CD4-positive, alpha-beta memory T cell (primary cell): Measurements from ENCODE around the gene RARA. TPM values are rescaled to one million over a fixed set of nuclear protein-coding genes. Genes with fewer than 3 reads are reported as not detected.

Experiments
- CTCF ChIA-PET: fragments of 350-600 bp; sonication (Branson Sonifier 250); formaldehyde crosslinking; loops from one replicate; lab custom pipeline; 2021; ENCODE audit warnings: inconsistent platforms; ENCODE audit not compliant: partially characterized antibody; lab: Charles Lee
- POLR2A ChIA-PET: fragments of 350-600 bp; sonication (Branson Sonifier 250); formaldehyde crosslinking; loops from one replicate; lab custom pipeline; 2021; ENCODE audit not compliant: partially characterized antibody; lab: Charles Lee
- DNase-seq, 5 donors: peaks; one replicate each; pipeline versions ENCODE4 v3.0.0 to v3.0.0-alpha.2; 2020 to 2022; ENCODE audit warnings: mixed read lengths in 1 of 5
- H3K27ac ChIP-seq: one replicate; pipeline ENCODE4 v1.7.0; 2013; ENCODE audit warnings: low read depth, low read length
- H3K27me3 ChIP-seq: 2 replicates; pipeline ENCODE4 v1.7.0; 2013; ENCODE audit warnings: mild to moderate bottlenecking, low read length, moderate library complexity; ENCODE audit not compliant: insufficient read depth
- H3K36me3 ChIP-seq: 2 replicates; pipeline ENCODE4 v1.7.0; 2013; ENCODE audit warnings: mild to moderate bottlenecking, low read length, moderate library complexity; ENCODE audit not compliant: insufficient read depth
- H3K4me1 ChIP-seq: 2 replicates; pipeline ENCODE4 v1.7.0; 2013; ENCODE audit warnings: mild to moderate bottlenecking, low read length, moderate library complexity; ENCODE audit not compliant: insufficient read depth
- H3K4me3 ChIP-seq, 2 donors: one replicate each; pipeline ENCODE4 v1.7.0; 2013; ENCODE audit warnings: low read length in 2 of 2, mild to moderate bottlenecking in 1 of 2
- H3K9me3 ChIP-seq, 2 donors: one replicate each; pipeline ENCODE4 v1.7.0; 2013; ENCODE audit warnings: low read length in 2 of 2, control low read depth in 1 of 2; ENCODE audit not compliant: control insufficient read depth in 1 of 2
- H3K27ac Mint-ChIP-seq, 7 donors: one replicate each; pipeline ENCODE4 v1.8.0; 2020 to 2021; ENCODE audit warnings: mixed read lengths in 7 of 7, mild to moderate bottlenecking in 6 of 7, inconsistent platforms in 3 of 7, moderate library complexity in 3 of 7
- H3K27me3 Mint-ChIP-seq, 2 donors: one replicate each; pipeline ENCODE4 v1.8.0; 2020 to 2021; ENCODE audit warnings: mixed read lengths in 2 of 2
- H3K36me3 Mint-ChIP-seq, 2 donors: one replicate each; pipeline ENCODE4 v1.8.0; 2020 to 2021; ENCODE audit warnings: mixed read lengths in 2 of 2, inconsistent platforms in 1 of 2, mild to moderate bottlenecking in 1 of 2
- H3K4me1 Mint-ChIP-seq, 4 donors: one replicate each; pipeline ENCODE4 v1.8.0; 2020 to 2021; ENCODE audit warnings: mixed read lengths in 4 of 4, mild to moderate bottlenecking in 1 of 4
- H3K4me3 Mint-ChIP-seq, 8 donors: one replicate each; pipeline ENCODE4 v1.8.0; 2020 to 2021; ENCODE audit warnings: mixed read lengths in 8 of 8, mild to moderate bottlenecking in 7 of 8, moderate library complexity in 6 of 8, inconsistent platforms in 3 of 8
- H3K9me3 Mint-ChIP-seq, 8 donors: one replicate each; pipeline ENCODE4 v1.8.0; 2020 to 2021; ENCODE audit warnings: mixed read lengths in 8 of 8, mild to moderate bottlenecking in 5 of 8, inconsistent platforms in 3 of 8, moderate library complexity in 1 of 8
- intact Hi-C: fragments of 100-400 bp; cut with micrococcal nuclease; formaldehyde crosslinking; loops from one replicate; pipeline ENCODE4 v1.15.1; 2023
- polyA plus RNA-seq, 2 donors: library from polyadenylated mRNA; unstranded; fragments of 300-500 nt; fragmentation: Illumina TruSeq; gene quantifications; one replicate each; pipeline ENCODE4 v1.2.3, GENCODE V29; 2021
- total RNA-seq, 2 experiments: library from RNA; stranded (reverse); gene quantifications; one replicate each; pipeline ENCODE4 v1.2.3, GENCODE V29; 2021

Gene RARA
- total and polyA plus RNA-seq, 4 experiments from 2014 or later: 5.1 to 54.5 (median 37.4) TPM

DNA sequence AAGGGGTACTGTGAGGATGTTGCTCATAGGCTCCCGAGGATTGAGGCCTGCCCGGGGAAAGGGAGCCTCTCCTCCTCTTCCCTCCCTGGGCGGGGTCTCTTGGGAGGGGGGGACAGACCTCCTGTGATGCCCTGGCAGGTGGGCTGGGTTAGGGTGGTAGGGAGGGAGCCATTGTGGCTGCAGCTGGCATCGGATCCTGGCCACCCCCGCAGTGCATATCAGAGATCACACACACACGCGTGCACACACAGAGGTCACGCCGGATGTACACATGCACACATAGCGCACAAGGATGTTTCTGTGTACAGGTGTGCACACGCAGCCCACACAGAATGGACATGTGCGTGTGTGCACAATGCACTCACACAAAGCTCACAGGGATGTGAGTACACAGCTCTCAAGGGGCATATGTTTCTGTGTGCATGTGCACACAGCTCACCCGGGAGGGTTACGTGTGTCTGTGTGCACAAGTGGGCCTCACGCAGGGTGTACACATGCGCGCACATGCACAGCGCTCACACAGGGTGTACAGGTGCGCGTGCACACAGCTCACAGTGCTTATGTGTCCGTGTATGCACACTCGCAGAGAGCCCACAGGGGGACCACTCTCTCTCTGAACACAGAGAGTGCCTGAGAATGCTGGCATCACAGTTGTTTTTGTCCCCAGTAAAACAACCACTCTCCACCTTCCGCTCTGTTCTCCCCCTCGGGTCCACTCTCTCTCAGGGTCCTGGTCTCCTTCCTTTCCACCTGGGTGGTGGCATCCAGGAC is 53.1 kb downstream of the RARA start:
- no peak overlapping the region for H3K27ac ChIP-seq
- H3K36me3 ChIP-seq: no peaks in the 10 kb centered on the region
- no peaks in the 10 kb centered on the region for H3K9me3 ChIP-seq
- CTCF ChIA-PET: interaction anchor here (0.8 to 9.8 kb wide), 14 partner anchors 11 to 258 kb away, joined by 3 to 71 read pairs (median 5); partner anchors contain the start of gene IGFBP4
- Mint-ChIP-seq H3K4me3 (peak overlapping the region in 5 of 8 donors; percentile 39 to 66 (median 59)), H3K27me3 (peaks cover 0 to 7% of the 10 kb centered on the region in 2 donors), H3K9me3 (no peaks in the 10 kb centered on the region), H3K4me1 (peaks cover 5 to 12% (median 8%) of the 10 kb centered on the region in 4 donors), H3K36me3 (no peaks in the 10 kb centered on the region), H3K27ac (peak overlapping the region in 4 of 7 donors; percentile 4 to 69 (median 34))
- peaks cover 21% of the 10 kb centered on the region for H3K4me1 ChIP-seq
- no peaks in the 10 kb centered on the region for H3K27me3 ChIP-seq
- H3K4me3 ChIP-seq: peak overlapping the region in 1 of 2 donors; percentile 47
- intact Hi-C loops: loop anchor here (1.0 kb wide), 1 partner anchor 171 kb away; no protein-coding TSS in a partner anchor
- no peak for DNase-seq
- POLR2A ChIA-PET: interaction anchor here (1.0 to 5.0 kb wide), 7 partner anchors 56 to 199 kb away, joined by 3 to 26 read pairs (median 5); partner anchors contain the start of gene TOP2A

DNA sequence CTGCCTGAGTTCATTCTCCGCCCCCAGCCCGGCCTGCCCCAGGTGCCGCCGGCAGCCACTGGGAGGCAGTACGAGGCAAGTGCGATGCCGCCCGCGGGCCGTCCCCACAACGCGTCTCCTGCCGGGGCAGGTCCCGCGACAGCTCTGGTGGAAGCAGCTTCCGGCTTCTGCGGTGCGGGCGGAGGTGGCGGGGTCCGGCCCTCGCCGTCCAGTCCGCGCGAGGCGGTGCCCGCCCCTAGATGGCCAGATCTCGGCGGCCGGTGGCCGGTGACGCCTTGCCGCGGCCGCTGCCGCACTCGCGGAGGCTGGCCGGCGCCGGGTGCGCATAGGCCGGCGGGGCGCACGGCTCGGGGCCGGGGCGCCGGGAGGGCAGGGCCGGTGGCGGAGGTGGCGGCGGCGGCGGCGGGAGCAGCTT is 53.7 kb downstream of the RARA start:
- Mint-ChIP-seq H3K9me3 (no peaks in the 10 kb centered on the region), H3K4me3 (peak overlapping the region in 7 of 8 donors; percentile 39 to 82 (median 64)), H3K4me1 (peaks cover 5 to 12% (median 9%) of the 10 kb centered on the region in 4 donors), H3K36me3 (no peaks in the 10 kb centered on the region), H3K27me3 (peaks cover 0 to 7% of the 10 kb centered on the region in 2 donors), H3K27ac (peak overlapping the region in 3 of 7 donors; percentile 11 to 69 (median 57))
- Histone ChIP-seq H3K36me3 (no peaks in the 10 kb centered on the region), H3K4me1 (peaks cover 21% of the 10 kb centered on the region), H3K4me3 (peak overlapping the region in 1 of 2 donors; percentile 47), H3K9me3 (no peaks in the 10 kb centered on the region), H3K27ac (no peak overlapping the region), H3K27me3 (no peaks in the 10 kb centered on the region)
- POLR2A ChIA-PET: interaction anchor here (1.0 to 5.0 kb wide), 7 partner anchors 55 to 199 kb away, joined by 3 to 26 read pairs (median 5); partner anchors contain the start of gene TOP2A
- CTCF ChIA-PET: interaction anchor here (0.8 to 9.8 kb wide), 10 partner anchors 27 to 257 kb away, joined by 3 to 71 read pairs (median 6); partner anchors contain the start of gene IGFBP4
- intact Hi-C loops: loop anchor here (1.0 kb wide), 1 partner anchor 171 kb away; no protein-coding TSS in a partner anchor
- DNase-seq: peak; percentile 72 to 76 (median 74)

DNA sequence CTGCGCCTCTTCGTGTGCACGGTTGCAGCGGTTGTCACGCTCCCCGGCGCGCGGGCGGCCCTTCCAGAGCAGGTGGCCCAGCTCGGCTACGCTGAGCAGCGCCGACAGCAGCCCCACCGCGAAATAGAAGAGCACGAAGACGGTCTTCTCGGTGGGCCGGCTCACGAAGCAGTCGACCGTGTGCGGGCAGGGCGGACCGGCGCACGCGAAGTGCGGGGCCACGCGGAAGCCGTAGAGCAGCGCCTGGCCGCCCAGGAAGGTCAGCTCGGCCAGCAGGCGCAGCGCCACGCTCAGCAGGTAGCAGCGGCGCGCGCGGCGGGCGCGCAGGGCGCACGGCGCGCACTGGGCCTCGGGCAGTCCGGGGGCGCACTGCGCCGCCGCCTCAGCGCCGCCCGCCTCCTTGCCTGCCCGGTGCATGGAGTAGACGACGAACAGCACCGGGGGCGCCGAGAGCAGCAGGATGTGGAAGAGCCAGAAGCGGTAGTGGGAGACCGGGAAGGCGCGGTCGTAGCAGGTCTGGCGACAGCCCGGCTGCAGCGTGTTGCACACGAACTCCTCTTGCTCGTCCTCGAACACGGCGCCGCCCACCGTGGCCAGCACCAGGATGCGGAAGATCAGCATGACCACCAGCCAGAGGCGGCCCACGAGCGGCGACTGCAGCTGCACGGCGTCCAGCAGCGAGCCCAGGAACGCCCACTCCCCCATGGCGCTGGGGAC is 54.3 kb downstream of the RARA start:
- Mint-ChIP-seq H3K4me1 (peaks cover 5 to 11% (median 9%) of the 10 kb centered on the region in 4 donors), H3K9me3 (no peaks in the 10 kb centered on the region), H3K27me3 (peaks cover 0 to 7% of the 10 kb centered on the region in 2 donors), H3K36me3 (no peaks in the 10 kb centered on the region), H3K27ac (no peak overlapping the region), H3K4me3 (peak overlapping the region; percentile 65 to 82 (median 72))
- no peaks in the 10 kb centered on the region for H3K9me3 ChIP-seq
- no peaks in the 10 kb centered on the region for H3K36me3 ChIP-seq
- H3K27ac ChIP-seq: no peak overlapping the region
- intact Hi-C loops: no loop called here
- peak overlapping the region in 1 of 2 donors; percentile 47 for H3K4me3 ChIP-seq
- ChIA-PET CTCF (interaction anchor here (0.9 to 9.8 kb wide), 10 partner anchors 13 to 257 kb away, joined by 3 to 71 read pairs (median 6); partner anchors contain the start of gene IGFBP4), POLR2A (interaction anchor here (1.0 to 5.0 kb wide), 6 partner anchors 54 to 198 kb away, joined by 3 to 26 read pairs (median 5); partner anchors contain the start of gene TOP2A)
- no peaks in the 10 kb centered on the region for H3K27me3 ChIP-seq
- peaks cover 19% of the 10 kb centered on the region for H3K4me1 ChIP-seq
- DNase-seq: peak in 1 of 5 donors; percentile 46

DNA sequence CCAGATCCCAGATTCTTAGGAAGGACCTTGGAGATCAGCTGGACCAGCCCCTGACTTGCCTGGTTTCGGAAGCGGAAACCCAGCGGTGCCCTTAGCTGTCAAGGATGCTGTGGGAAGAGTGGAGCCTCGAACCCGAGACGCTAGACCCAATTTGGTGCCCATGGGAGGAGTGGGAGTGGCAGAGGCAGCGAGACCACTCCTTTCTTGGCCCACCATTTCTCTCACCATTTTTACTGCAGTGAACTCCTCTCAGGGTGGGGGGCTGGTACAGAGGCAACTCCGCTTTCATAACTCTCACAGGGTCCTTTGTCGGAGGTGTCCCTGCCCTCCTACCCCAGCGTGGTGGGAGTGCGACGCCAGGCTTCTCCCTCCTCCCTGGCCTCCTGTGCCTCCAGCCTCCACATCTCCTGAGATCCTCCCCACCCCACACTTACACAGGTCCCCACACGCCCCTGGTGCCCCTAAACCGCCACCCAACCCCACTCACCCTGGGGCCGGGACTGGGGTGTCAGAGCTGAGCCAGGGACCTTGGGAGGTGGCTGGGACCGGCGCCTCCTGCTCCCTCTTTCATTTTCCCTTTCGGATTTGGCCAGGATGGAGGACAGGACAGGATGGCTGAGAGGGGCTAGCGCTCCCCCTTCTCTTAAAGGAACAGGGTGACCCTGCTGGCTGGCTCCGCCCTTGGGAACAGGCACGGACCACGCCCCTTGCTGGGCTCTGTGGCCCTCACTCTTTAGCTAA is 55.3 kb downstream of the RARA start, which contains the start of gene GJD3:
Gene GJD3, minus strand, starts transcription at position 617 of the 741 bp plus-strand sequence. CDS start 922 bp downstream, outside the sequence.
- Histone ChIP-seq H3K27ac (no peak within 1 kb of the TSS), H3K9me3 (no peaks in the 10 kb centered on the region), H3K4me1 (peaks cover 12% of the 10 kb centered on the region), H3K36me3 (no peaks in the 10 kb centered on the region), H3K4me3 (peak within 1 kb of the TSS in 1 of 2 donors; percentile 47), H3K27me3 (no peaks in the 10 kb centered on the region)
- H3K36me3 Mint-ChIP-seq: no peaks in the 10 kb centered on the region
- intact Hi-C loops: no loop called here
- peak in 1 of 5 donors; percentile 32 for DNase-seq
- H3K27ac Mint-ChIP-seq: peak within 1 kb of the TSS in 2 of 7 donors; percentile 8 to 32
- H3K9me3 Mint-ChIP-seq: no peaks in the 10 kb centered on the region
- peak within 1 kb of the TSS; percentile 34 to 82 (median 62) for H3K4me3 Mint-ChIP-seq
- ChIA-PET CTCF (interaction anchor here (1.4 to 3.6 kb wide), 2 partner anchors 12 to 80 kb away, joined by 4 to 11 read pairs; partner anchors contain the start of gene IGFBP4), POLR2A (interaction anchor here (1.5 to 5.0 kb wide), 2 partner anchors 168 to 1324 kb away, joined by 5 to 26 read pairs; partner anchors contain the start of gene EIF1)
- peaks cover 0 to 7% of the 10 kb centered on the region in 2 donors for H3K27me3 Mint-ChIP-seq
- H3K4me1 Mint-ChIP-seq: peaks cover 2 to 8% (median 5%) of the 10 kb centered on the region in 4 donors

GRCh38 chr17:40364906-40365305 is 55.9 kb downstream of the RARA start:
- Mint-ChIP-seq H3K36me3 (no peaks in the 10 kb centered on the region), H3K4me1 (peaks cover 2 to 8% (median 5%) of the 10 kb centered on the region in 4 donors), H3K27ac (peak overlapping the region in 2 of 7 donors; percentile 8 to 32), H3K9me3 (no peaks in the 10 kb centered on the region), H3K27me3 (peaks cover 0 to 7% of the 10 kb centered on the region in 2 donors), H3K4me3 (peak overlapping the region in 2 of 8 donors; percentile 10 to 65)
- DNase-seq: no peak
- Histone ChIP-seq H3K27ac (no peak overlapping the region), H3K36me3 (no peaks in the 10 kb centered on the region), H3K4me3 (no peak overlapping the region), H3K27me3 (no peaks in the 10 kb centered on the region), H3K9me3 (no peaks in the 10 kb centered on the region), H3K4me1 (peaks cover 12% of the 10 kb centered on the region)
- ChIA-PET CTCF (interaction anchor here (0.8 to 1.9 kb wide), 2 partner anchors 10 to 167 kb away, joined by 3 to 8 read pairs; no protein-coding TSS in a partner anchor), POLR2A (interaction anchor here (1.5 to 5.0 kb wide), 2 partner anchors 168 to 1324 kb away, joined by 5 to 26 read pairs; partner anchors contain the start of gene EIF1)
- intact Hi-C loops: no loop called here
